Stimulated activated CD4-positive, alpha-beta T cell treated with anti-CD3 and anti-CD28 coated beads, Interleukin-1b, Interleukin-23, amount 100 ng/mL, for 48 hours (primary cell): ENCODE data around the gene CLIP3.

Experiments
- DNase-seq: peaks from one replicate; pipeline ENCODE4 v3.0.0-alpha.2; 2020

CLIP3 gene

GRCh38 chr19:35975608-35976214 lies 57.0 kb downstream of the CLIP3 start:
- DNase-seq, result no peak

- DNase-seq, result no peak
These were observed 59.2 kb downstream of the CLIP3 start for GRCh38 chr19:35973487-35973886.

- DNase-seq, result no peak
These were observed 65.9 kb downstream of the CLIP3 start for GRCh38 chr19:35966771-35967170.
